NCI-H345 treated with DMSO at 0.1 percent for 48 hours (cell line): ENCODE measurements around the gene BEAN1.
"Not testable (repeated sequence)": the region's sequence is repeated elsewhere in the genome, so short reads cannot be mapped to it uniquely, and the experiment has no call there.

Source experiments
- DNase-seq: peaks from one replicate; lab custom pipeline; 2025; ENCODE audit not compliant: unreplicated experiment; lab: John Stamatoyannopoulos, UW

The BEAN1 gene

DNA sequence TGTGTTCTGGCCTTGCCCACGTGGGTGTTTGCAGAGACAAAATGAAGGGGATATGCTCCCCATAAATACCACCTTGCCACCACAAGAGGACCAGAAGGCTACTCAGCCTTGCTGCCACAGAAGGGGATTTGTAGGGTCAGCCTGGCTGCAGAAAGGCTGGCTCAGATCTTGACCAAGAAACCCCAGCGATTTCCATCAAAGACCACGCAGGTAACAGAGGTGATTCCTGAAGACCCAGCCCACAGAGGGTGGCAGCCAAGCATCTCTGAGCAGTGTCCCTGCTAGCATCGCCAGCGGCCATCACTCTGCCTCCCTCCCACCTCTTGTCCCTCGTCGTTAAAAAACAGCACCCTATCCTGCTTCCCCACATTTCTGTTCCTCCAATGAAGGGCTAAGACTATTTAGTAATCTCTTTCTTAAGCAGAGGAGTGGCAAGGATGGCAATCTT, 54.9 kb downstream of the BEAN1 start:
- no peak for DNase-seq

- DNase-seq, result peak; percentile 34
Measured at GRCh38 chr16:66483689-66484452, 56.8 kb downstream of the BEAN1 start.

DNA sequence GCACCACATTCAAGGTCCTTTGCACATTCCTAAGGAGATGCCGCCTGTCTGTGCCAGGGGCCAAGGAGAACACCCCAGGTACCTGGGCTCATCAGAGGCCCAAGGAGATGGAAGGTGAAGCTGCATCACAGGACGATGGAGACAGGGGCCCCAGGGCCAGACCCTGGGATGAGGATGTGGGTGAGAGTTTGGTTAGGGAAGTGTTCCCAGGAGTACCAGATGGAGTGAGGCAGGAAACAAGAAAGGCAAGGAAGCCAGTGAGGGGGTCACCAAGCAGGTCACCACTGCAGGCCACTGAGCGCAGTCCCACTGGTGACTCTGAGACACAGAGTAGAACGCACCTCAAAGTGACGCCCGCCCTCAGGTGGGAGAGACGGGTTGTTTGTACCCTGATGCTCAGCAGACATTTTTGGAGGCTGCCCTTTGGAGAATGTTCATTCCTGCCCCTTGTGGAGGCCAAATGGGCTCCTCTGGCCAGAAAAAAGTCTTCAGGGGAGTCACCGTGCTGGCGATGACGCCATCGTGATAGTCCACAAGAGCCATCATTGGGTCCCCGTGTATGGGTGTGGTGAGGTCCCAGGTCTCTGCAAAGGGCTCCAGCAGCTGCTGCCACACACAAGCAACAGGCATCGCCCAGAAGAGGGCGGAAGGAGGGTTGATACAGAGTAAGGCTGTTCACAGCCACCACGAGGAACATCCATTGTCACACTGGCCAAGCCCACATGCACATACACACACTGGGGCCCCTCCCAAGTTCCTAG, 57.5 kb downstream of the BEAN1 start:
- DNase-seq, result no peak

GRCh38 chr16:66485376-66485775, 58.3 kb downstream of the BEAN1 start:
- no peak for DNase-seq

GRCh38 chr16:66486199-66486772, 59.2 kb downstream of the BEAN1 start:
- no peak for DNase-seq

GRCh38 chr16:66486773-66487579, 59.9 kb downstream of the BEAN1 start:
- DNase-seq, result no peak

DNA sequence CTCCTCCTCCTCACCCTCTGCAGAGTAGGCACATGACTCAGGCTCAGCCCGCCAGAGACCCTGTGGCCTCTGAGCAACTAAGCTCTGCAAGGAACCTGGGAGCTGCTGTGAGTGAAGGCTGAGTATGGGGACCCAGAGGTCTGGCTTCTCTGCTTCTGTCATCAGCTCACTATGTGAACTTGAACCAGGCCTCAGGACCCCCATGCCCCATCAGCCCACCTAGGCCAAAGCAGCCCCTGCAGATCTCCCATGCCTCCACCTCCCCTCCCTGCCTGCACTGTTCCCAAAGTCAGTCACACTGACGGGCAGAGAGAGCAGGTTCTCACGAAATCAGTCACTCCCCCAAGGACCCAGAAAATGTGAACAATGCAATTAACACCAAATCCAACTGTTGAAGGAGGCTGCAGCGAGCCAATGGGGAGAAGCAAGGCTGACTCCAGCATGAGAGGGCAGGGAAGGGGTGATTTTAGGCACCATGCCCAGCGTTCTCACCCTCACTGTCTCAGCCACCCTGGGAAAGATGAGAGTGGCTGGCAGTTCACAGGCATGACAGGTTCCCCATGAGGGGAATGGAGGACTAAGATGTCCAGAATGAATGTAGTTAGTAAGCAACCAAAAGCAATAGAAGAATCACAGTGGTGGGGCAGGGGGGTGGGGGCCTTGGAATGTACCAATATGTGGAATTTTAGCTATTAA, 60.6 kb downstream of the BEAN1 start:
- no peak for DNase-seq

DNA sequence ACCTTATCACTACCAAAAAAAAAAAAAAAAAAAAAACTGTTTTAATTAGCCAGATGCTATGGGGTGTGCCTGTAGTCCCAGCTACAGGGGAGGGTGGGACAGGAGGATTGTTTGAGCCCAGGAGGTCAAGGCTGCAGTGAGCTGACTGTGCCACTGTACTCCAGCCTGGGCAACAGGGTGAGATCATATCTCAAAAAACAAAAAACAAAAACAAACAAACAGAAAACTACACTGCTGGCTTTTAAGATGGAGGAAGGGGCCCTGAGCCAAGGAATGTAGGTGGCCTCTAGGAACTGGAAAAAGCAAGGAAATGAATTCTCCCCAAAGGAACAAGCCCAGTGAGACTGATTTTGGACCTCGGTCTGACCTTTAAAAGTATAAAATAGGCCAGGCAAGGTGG, 61.4 kb downstream of the BEAN1 start:
- no peak for DNase-seq

DNA sequence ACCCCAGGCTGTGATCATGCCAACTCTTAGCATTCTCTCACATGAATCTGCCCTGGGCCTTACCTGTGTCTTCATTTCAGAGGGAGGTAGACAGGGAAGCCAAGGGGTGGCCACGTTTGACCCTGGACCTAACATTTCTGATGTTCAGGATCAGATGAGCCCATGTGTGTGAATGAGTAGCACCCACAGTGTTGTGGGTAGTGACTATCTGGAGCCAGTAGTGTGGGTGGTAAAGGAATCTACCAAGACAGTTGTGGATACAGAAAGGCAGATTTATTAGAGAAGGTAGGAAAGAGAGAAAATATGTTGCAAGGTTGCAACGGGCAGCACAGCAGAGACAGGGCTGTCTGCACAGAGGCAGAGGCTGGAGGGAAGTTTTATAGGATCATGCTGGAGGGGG, 62.3 kb downstream of the BEAN1 start:
- DNase-seq, result no peak

- DNase-seq, result no peak
Measured at GRCh38 chr16:66489818-66490217, 62.7 kb downstream of the BEAN1 start.

DNA sequence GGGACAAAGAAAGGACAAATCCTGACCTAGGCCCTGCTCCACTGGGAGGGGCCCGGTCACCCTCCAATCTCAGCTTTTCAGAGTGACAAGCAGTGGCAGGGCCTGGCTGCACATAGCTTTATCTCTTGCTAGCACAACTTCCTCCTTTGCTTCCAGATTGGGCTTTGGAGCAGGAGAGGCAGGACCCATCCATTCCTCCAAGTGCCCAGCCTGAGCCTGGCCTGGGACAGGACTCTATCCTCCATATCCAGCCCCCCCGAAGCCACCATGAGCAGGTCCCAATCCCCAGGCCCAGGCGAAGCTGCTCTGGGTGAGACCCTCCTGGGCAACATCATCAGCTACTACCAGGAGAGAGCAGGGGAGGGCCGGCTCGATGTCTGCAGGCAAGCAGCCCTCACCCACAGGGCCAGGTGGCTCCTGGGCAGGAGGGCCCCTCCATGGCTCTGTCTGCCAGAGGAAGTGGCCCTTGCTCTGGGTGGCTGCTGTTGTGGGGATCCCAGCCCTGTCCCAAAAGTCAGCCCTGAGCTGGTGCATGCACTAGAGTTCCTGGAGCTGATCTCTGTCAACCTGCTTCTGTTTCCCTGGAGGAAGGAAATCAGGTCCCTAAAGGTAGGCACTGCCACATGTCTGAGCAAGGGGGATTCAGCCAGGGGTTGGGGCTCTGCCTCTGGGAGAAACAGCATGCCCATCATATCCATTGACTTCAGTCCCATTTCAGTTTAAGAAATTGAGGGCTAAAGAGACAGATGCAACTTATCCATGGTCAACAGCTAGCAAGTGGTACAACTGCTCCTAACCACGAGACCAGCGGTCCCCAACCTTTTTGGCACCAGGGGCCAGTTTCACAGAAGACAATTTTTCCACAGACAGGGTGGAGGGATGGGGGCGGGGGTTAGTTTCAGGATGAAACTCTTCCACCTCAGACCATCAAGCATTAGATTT, 64.0 kb downstream of the BEAN1 start:
- no peak for DNase-seq

GRCh38 chr16:66491716-66492064, 64.6 kb downstream of the BEAN1 start:
- no peak for DNase-seq

DNA sequence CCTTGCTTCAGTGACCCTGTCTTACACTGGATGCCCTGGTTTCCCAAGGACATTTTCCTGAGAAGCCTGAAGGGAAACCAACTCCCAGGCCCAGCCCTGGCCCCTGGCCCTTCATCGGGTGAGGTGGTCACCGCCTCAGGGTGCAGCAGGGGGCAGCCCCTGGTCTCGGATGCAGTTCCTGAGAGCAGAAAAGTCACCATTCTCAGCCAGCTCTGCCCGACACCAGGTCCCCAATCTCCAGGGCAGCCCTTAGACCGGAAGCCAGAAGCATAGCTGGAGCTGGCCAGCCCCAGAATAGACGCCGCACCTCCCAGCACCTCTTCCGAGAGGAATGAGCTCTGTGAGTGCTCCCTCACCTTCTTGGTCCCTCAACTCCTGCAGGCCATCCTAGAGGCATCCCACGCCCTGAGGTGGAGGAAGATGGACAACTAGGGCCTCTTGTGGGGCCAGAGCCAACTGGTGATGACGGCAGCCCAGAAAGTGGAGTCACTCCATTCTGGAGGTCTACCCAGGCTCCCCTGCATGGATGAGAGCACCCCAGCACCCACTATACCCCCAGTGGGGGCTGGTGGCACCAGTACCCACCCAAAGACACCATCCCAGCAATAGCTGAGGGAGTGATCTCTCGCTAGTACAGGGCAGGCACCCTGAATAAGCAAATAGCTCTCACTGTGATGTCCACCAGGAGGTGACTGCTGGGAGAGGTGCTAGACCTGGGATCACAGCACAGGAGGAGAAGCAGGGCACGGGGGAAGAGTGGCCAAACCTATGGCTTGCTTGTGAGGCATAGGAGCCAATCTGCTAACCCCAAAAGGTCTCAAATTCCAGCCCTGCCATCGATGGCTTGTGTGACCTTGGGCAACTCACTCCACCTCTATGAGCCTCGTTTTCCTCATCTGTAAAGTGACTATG, 66.7 kb downstream of the BEAN1 start:
- DNase-seq, result no peak

GRCh38 chr16:66494916-66495315, 67.8 kb downstream of the BEAN1 start:
- no peak for DNase-seq

DNA sequence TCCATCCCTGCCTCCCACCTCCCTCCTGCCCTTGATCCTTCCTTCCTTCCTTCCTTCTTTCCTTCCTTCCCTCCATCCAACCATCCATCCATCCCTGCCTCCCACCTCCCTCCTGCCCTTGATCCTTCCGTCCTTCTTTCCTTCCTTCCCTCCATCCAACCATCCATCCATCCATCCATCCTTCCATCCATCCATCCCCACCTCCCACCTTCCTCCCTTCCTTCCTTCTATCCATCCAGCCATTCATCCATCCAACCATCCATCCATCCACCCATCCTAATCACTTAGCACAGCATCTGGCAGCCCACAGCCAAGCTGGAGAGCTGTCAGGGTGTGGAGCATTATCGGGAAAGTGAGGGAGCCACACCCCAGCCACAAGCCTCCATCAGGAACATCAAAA, 68.3 kb downstream of the BEAN1 start:
- no peak for DNase-seq

DNA sequence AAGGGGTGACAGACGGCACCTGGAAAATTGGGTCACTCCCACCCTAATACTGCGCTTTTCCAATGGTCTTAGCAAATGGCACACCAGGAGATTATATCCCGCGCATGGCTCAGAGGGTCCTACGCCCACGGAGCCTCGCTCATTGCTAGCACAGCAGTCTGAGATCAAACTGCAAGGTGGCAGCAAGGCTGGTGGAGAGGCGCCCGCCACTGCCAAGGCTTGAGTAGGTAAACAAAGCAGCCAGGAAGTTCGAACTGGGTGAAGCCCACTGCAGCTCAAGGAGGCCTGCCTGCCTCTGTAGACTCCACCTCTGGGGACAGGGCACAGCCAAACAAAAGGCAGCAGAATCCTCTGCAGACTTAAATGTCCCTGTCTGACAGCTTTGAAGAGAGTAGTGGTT, 69.1 kb downstream of the BEAN1 start:
- not testable (repeated sequence) for DNase-seq

GRCh38 chr16:66497921-66498320, 70.8 kb downstream of the BEAN1 start:
- DNase-seq, result not testable (repeated sequence)

GRCh38 chr16:66501563-66501962, 74.5 kb downstream of the BEAN1 start:
- DNase-seq, result not testable (repeated sequence)
